GM18505 (cell line): ENCODE data around the gene GALNT10.

ENCODE experiments used
- ATAC-seq: cut with Tn5 transposase; IDR thresholded peaks from one replicate; pipeline ENCODE4 v1.9.1; 2021; ENCODE audit not compliant: unreplicated experiment
- POLR2A ChIP-seq: IDR thresholded peaks from 4 replicates; pipeline ENCODE4 v1.6.1; 2011; ENCODE audit warnings: borderline replicate concordance; ENCODE audit not compliant: insufficient read depth, insufficient read length; ENCODE audit errors: extremely low read depth

Gene GALNT10

DNA sequence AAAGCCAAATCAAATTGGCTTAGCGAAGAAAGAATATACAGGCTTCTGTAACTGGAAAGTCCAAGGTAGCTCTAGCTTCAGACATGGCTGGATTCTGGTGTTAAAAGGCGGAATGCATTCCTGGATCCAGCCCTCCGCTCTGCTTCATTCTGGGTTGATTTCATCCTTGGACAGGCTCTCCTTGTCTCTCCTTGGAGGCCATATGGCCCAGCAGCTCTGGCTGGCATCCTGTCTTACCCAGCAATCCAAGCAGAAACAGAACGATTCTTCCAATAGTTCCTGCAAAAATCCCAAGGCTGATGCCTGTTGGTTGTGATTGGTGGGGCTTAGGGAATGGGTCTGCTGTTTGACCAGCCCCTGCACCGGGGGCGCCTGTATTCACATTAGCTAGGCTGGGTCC is 218.3 kb downstream of the GALNT10 start:
- ATAC-seq: no peak
- TF ChIP-seq POLR2A: no peak

- no peak for TF ChIP-seq POLR2A
- no peak for ATAC-seq
These were observed 218.8 kb downstream of the GALNT10 start for GRCh38 chr5:154409230-154409840.

- no peak for TF ChIP-seq POLR2A
- no peak for ATAC-seq
These were observed 219.5 kb downstream of the GALNT10 start for GRCh38 chr5:154410008-154410407.

- no peak for TF ChIP-seq POLR2A
- ATAC-seq: no peak
These were observed 220.3 kb downstream of the GALNT10 start for GRCh38 chr5:154410786-154411185.

DNA sequence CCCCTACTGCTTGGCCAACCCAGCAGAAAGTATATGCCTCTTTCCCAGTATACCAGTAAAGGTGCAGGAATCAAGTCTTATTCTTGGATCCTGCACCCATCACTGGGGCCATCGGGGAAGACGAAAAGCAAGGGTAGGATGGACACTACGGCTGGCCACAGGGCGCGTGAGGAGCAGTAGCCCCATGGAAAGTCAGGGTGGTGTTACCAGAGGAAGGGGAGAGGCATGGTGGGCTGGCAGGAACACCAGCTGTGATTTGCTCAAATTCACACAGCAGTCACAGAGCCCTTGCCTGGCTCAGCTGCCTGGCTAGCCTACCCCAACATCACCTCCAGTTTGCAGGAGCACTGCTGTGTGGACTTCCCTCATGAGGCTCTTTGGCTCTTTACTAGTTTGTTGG is 220.8 kb downstream of the GALNT10 start:
- no peak for ATAC-seq
- no peak for TF ChIP-seq POLR2A

- no peak for ATAC-seq
- no peak for TF ChIP-seq POLR2A
These were observed 221.8 kb downstream of the GALNT10 start for GRCh38 chr5:154412316-154412715.

GRCh38 chr5:154412925-154413324 is 222.4 kb downstream of the GALNT10 start:
- ATAC-seq: no peak
- TF ChIP-seq POLR2A: no peak

- no peak for TF ChIP-seq POLR2A
- ATAC-seq: no peak
These were observed 224.6 kb downstream of the GALNT10 start for GRCh38 chr5:154415114-154415513.

- TF ChIP-seq POLR2A: no peak
- no peak for ATAC-seq
These were observed 227.8 kb downstream of the GALNT10 start for GRCh38 chr5:154418344-154418820.

GRCh38 chr5:154419236-154419635 is 228.7 kb downstream of the GALNT10 start:
- TF ChIP-seq POLR2A: no peak
- ATAC-seq: no peak

- ATAC-seq: no peak
- no peak for TF ChIP-seq POLR2A
These were observed 231.3 kb downstream of the GALNT10 start for GRCh38 chr5:154421868-154422267.

DNA sequence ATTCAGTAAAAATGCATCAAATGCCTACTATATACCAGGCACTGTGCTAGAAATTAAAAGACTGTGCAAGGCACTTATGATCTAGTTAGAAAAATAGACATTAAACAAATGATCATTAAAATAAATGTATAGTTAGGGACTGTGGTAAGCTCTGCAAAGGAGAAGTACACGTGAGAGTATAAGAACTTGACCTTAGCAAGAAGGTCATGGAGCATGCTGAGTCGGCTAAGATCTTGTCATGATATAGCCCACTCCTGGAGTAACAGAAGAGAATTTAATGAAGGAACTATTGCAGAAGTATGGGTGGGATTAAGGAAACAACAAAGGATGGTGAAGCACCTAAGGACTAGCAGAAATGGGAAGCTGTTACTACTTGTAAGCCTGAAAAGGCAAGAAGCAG is 231.8 kb downstream of the GALNT10 start:
- no peak for ATAC-seq

DNA sequence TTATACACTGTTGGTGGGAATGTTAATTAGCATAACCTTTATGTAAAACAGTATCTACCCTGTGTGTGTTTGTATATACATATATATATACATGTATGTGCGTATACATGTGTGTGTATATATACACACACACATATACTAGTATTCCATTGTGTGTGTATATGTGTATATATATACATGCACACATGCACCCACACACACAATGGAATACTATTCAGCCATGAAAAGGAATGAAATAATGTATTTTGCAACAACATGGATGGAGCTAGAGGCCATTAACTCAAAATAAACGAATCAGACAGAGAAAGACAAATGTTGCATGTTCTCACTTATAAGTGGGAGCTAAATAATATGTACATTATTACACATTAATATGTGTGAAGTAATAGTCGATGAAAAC is 237.7 kb downstream of the GALNT10 start:
- TF ChIP-seq POLR2A: no peak

More for the DNA sequence above, 231.8 kb downstream of the GALNT10 start:
- no peak for TF ChIP-seq POLR2A

GRCh38 chr5:154429341-154429740 is 238.8 kb downstream of the GALNT10 start:
- TF ChIP-seq POLR2A: no peak
- no peak for ATAC-seq

More for the DNA sequence above, 237.7 kb downstream of the GALNT10 start:
- ATAC-seq: no peak

GRCh38 chr5:154430466-154430865 is 239.9 kb downstream of the GALNT10 start:
- no peak for ATAC-seq
- no peak for TF ChIP-seq POLR2A

- ATAC-seq: no peak
- TF ChIP-seq POLR2A: no peak
These were observed 240.6 kb downstream of the GALNT10 start for GRCh38 chr5:154430961-154431630.
